GM18951 (cell line): ENCODE results near the gene UBE2D2.
"Not testable (repeated sequence)": the region's sequence is repeated elsewhere in the genome, so short reads cannot be mapped to it uniquely, and the experiment has no call there.

Source experiments
- POLR2A ChIP-seq: IDR thresholded peaks from 4 replicates; pipeline ENCODE4 v1.6.1; 2011; ENCODE audit warnings: mild to moderate bottlenecking; ENCODE audit not compliant: insufficient read length, insufficient read depth; ENCODE audit errors: extremely low read depth
- in situ Hi-C: fragments of 300-500 bp; cut with MboI; formaldehyde crosslinking; loops from one replicate; pipeline ENCODE4 v1.12.0; 2022; ENCODE audit warnings: low sequenced_read_pairs, mixed read lengths, inconsistent platforms; ENCODE audit not compliant: unreplicated experiment

UBE2D2 gene

DNA sequence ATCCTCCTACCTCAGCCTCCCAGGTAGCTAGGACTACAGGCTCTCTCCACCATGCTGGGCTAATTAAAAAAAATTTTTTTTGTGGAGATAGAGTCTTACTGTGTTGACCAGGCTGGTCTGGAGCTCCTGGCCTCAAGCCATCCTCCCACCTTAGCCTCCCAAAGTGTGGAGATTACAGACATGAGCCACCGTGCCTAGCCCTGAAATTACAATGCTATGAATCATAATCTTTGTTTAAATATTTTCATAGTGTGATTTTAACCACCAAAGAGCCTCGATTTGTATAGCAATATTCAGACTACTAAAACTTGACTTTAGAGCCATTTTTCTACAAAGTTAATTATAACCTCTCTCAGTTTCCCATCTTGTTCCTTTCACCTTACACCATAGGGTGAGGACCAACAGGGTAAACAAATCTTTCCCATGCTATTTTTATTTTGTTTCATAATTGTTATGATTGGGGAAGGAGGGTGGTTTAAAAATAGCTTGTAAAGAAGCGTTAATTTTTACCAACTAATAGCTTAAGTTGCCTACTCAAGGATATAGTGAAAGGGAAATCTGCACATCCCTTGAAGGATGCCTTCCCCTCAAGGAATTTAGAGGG, 32.7 kb downstream of the UBE2D2 start:
- TF ChIP-seq POLR2A, result no peak
- in situ Hi-C loops, result no loop called here

GRCh38 chr5:139597134-139597533, 36.0 kb downstream of the UBE2D2 start:
- in situ Hi-C loops, result no loop called here
- TF ChIP-seq POLR2A, result no peak

DNA sequence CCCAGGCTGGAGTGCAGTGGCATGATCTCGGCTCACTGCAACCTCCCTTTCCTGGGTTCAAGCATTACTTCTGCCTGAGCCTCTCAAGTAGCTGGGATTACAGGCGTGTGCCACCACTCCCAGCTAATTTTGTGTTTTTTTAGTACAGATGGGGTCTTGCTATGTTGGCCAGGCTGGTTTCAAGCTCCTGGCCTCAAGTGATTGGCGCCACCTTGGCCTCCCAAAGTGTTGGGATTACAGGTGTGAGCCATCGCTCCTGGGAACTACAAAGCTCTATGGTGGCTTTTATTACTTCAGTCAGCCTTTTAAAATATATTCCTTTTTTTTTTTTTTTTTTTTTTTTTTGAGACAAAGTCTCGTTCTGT, 37.4 kb downstream of the UBE2D2 start:
- in situ Hi-C loops, result not testable (repeated sequence)

DNA sequence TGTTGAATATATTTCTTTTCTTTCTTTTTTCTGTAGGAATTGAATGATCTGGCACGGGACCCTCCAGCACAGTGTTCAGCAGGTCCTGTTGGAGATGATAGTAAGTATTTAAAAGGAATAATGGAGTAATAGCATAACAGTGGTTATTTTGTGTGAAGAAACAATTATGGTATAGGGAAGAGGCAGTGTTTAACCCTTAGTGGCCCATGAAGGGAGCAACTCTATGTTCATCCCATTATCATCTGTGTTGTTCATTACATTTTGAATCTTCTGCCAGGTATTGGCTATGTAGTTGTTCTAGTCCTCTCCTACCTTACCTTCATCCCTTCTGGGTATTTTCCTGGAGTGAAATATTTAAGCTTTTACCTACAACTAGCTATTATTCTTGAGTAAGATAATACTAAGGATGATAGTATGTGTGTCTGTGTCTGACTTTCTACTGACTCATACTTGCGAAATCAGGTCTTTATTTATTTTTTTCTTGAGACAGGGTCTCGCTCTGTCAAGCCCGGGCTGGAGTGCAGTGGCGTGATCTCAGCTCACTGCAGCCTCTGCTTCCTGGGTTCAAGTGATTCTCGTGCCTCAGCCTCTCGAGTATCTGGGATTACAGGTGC, 39.3 kb downstream of the UBE2D2 start:
- TF ChIP-seq POLR2A, result no peak
- in situ Hi-C loops, result no loop called here

DNA sequence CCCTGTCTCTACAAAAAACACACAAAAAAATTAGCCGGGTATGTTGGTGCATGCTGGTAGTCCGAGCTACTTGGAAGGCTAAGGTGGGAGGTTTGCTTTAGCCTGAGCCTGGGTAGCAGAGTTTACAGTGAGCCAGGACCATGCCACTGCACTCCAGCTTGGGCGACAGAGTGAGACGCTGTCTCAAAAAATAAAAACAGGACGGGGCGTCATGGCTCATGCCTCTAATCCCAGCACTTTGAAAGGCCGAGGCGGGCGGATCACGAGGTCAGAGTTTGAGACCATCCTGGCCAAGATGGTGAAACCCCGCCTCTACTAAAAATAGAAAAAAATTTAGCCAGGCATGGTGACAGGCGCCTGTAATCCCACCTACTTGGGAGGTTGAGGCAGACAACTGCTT, 40.3 kb downstream of the UBE2D2 start:
- no peak for TF ChIP-seq POLR2A
- in situ Hi-C loops, result no loop called here

DNA sequence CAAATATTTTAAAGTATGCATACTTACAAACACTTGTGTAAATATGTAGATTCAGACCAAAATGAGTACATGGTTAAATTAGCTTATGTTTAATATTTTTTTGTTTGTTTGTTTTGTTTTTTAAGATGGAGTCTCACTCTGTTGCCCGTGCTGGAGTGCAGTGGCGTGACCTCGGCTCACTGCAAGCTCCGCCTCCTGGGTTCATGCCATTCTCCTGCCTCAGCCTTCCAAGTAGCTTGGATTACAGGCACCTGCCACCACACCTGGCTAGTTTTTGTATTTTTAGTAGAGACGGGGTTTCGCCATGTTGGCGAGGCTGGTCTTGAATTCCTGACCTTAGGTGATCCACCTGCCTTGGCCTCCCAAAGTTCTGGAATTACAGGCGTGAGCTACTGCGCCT, 40.8 kb downstream of the UBE2D2 start:
- in situ Hi-C loops, result not testable (repeated sequence)

GRCh38 chr5:139605887-139606286, 44.7 kb downstream of the UBE2D2 start:
- TF ChIP-seq POLR2A, result no peak

GRCh38 chr5:139611703-139612584, 50.8 kb downstream of the UBE2D2 start:
- TF ChIP-seq POLR2A, result no peak
- in situ Hi-C loops, result no loop called here

More at GRCh38 chr5:139605887-139606286, 44.7 kb downstream of the UBE2D2 start:
- in situ Hi-C loops, result no loop called here

DNA sequence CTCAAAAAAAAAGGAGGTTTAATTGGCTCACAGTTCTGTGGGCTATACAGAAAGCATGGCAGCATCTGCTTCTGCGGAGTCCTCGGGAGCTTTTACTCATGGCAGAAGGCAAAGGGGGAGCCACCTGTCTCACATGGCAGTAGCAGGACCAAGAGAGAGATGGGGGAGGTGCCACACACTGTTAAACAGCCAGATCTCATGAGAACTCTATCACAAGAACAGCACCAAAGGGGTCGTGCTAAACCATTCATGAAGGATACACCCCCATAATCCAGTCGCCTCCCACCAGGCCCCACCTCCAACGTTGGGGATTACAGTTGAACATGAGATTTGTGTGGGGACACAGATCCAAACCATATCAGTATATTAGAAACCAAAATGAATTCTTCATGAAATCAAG, 58.7 kb downstream of the UBE2D2 start:
- TF ChIP-seq POLR2A, result no peak
- in situ Hi-C loops, result no loop called here

DNA sequence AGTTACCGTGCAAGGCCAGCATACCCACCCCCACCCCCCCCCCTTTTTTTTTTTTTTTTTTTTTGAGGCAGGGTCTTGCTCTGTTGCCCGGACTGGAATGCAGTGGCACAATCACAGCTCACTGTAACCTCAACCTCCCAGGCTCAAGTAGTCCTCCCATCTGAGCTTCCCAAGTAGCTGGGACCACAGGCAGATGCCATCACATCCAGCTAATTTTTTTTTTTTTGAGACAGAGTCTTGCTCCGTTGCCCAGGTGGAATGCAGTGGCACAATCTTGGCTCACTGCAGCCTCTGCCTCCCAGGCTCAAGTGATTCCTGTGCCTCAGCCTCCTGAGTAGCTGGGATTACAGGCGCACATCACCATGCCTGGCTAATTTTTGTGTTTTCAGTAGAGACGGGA, 64.3 kb downstream of the UBE2D2 start:
- in situ Hi-C loops, result not testable (repeated sequence)

DNA sequence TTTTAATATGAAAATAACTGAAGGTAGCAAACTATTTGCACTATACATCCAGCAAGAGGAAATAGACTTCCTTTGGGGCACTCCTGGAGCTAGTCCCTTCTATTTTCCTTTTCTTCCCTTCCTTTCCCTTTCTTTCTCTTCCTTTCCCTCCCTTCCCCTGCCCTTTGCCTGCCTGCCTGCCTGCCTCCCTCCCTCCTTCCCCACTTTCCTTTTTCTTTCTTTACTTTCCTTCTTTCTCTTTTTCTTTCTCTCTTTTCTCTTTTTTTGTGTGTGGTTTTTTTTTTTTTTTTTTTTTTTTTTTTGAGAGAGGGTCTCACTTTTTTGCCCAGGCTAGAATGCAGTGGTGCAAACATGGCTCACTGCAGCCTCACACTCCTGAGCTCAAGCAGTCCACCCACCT, 69.7 kb downstream of the UBE2D2 start:
- TF ChIP-seq POLR2A, result no peak
- in situ Hi-C loops, result loop anchor here (5.0 kb wide), 1 partner anchor 131 kb away; no protein-coding TSS in a partner anchor

DNA sequence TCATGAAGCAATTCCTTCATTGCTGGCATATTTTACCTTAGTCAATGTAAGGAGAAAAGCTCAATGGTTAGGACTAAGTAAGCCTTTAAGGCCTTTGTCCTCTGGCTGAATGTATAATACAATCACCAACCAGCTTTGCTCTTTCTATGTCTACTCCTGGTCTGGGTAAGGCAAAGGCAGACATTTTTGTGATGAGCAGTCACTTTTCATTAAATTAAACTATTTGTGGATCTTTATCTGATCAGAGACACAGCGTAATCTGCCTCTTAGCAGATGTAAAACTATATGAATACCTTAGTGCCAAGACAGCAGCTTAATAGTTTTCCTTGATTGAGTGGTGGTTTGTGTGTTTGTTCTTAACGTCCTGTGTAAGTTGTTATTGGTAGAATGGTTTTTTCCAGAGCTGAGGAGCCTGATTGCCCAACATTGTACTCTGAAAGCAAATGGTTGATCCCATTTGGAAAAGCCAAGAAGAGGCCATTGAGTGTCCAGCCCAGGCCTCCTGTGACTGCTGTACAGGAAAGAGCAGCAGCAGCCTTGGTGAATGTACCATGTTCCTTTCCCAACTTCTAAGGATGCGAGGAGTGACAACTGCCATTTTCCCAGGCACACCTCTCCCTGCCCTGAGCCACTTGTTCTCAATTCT, 70.5 kb downstream of the UBE2D2 start:
- in situ Hi-C loops, result loop anchor here (5.0 kb wide), 1 partner anchor 131 kb away; no protein-coding TSS in a partner anchor
- no peak for TF ChIP-seq POLR2A

- in situ Hi-C loops, result loop anchor here (5.0 kb wide), 1 partner anchor 129 kb away; no protein-coding TSS in a partner anchor
- TF ChIP-seq POLR2A, result peak; percentile 31
Observed at GRCh38 chr5:139633295-139634027, 72.3 kb downstream of the UBE2D2 start.

- TF ChIP-seq POLR2A, result no peak
- in situ Hi-C loops, result loop anchor here (5.0 kb wide), 1 partner anchor 128 kb away; no protein-coding TSS in a partner anchor
Observed at GRCh38 chr5:139634028-139634325, 72.8 kb downstream of the UBE2D2 start.
